HG03095 (cell line): Measurements from ENCODE around the gene SMURF2.
"Not testable (repeated sequence)": the region's sequence is repeated elsewhere in the genome, so short reads cannot be mapped to it uniquely, and the experiment has no call there.

ENCODE experiments used
- ATAC-seq: cut with Tn5 transposase; IDR thresholded peaks from one replicate; pipeline ENCODE4 v1.9.1; 2021; ENCODE audit warnings: moderate library complexity; ENCODE audit not compliant: unreplicated experiment

The SMURF2 gene

DNA sequence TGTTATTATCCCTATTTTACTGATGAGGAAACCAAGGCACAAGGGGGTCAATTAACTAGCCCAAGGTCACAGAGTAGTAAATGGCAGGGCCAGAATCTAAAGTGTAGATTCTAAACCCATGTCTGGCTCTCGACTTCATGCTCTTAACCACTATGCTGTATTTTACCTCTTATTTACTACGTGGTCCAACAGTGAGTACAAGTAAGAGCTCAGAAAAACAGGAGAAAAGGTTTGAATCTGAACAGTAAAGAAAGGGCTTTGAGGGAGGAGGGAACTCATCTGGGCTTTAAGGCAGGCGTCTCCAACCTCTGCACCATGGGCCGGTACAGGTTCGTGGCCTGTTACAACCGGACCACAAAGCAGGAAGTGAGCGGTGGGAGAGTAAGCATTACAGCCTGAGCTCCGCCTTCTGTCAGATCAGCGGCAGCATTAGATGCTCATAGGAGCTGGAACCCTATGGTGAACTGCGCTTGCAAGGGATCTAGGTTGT is 62.9 kb downstream of the SMURF2 start:
- ATAC-seq: peak; percentile 91

DNA sequence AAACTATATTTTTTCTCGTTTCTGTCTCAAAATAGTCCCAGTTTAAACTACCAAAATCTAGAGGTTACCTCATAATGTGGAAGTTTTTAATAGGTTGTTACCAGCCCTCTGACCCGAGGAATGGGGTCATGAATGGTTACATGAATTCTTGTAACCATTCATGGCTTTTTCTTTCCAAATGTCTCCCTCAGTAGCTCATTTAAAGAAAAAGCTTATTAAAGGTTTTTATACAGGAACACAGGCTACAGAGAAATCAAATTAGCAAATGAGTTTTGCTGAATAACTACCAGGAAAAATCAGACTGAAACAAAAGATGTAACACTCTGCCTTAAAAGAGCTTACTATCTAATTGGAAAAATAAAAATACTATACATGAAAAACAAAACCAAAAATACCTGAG is 63.4 kb downstream of the SMURF2 start:
- no peak for ATAC-seq

DNA sequence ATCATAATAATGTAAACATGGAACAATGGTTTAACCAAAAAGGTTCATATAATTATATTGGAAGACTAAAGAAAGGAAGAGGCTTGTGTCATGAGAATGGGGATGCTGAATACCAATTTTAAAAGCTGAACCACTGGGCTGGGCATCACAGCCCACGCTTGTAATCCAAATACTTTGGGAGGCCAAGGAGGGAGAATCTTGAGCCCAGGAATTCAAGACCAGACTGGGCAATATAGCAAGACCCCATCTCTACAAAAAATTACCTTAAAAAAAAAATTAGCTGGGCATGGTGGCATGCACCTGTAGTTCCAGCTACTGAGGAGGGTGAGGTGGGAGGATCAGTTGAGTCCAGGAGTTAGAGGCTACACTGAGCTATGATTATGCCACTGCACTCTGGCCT is 65.1 kb downstream of the SMURF2 start:
- ATAC-seq: no peak

DNA sequence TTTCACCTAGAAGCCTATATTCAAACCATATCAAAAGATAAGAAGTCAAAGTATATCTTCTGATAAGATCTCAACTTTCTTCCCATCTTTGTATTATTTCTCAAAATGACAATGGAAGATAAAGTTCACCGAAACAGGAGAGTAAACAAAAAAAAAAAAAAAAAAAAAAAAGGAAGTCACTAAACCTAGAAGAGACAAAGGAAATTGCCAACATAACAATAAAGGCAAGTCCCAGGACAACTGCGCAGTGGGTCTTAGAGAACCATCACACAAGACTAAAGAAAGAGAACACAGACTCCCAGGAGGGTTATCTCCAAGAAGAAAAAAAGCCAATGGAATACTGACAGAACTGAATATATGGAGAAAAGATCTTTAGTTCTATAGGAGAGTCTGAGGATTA is 65.7 kb downstream of the SMURF2 start:
- no peak for ATAC-seq

DNA sequence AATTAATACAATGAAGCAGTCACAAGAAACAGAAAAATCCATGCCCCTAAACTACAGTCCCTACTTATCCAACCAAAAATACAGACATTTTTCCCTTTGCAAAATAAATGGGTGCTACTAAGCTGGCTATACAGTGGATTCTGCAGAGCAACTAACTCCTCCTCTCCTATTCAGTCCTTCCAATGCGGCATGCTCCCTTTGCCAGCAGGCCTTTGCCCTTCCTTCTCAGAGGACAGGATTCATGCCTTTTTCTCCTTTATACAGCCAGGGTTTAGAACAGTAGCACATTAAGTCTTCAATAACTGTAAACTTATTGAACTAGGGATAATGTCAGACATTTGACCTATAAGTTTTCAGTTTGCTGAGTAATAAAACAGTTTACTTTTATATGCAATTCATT is 70.2 kb downstream of the SMURF2 start:
- ATAC-seq: no peak

DNA sequence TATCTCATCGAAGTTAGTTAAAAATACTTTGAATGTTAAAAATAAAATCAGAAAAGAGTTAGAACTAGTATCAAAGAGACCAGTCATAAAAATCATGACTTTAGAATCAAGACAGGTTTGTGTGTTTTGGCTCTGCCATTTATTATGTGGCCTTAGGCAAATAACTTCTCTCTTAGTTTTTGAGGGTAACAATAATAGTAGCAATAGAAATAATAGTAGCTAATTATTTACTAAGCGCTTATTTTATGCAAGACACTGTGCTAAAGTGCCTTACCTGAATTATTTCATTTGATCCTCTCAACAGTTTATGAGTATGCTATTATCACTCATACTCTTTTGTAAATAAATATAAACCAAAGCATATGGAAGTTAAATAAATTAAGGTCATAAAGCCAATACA is 77.0 kb downstream of the SMURF2 start:
- ATAC-seq: no peak

DNA sequence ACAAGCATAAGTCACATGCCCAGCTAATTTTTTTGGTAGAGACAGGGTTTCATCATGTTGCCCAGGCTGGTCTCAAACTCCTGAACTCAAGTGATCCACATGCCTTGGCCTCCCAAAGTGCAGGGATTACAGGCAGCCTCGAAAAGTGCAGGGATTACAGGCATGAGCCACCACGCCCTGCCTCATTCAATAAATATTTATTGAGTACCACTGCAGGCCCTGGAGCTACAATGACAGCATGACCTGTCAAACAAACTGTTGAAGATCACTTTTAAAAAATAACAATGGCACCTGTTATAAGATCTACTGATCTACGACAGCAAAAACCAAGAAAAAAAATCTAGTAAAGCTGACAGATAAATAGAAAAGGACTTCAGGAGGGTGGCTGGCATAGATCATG is 79.1 kb downstream of the SMURF2 start:
- no peak for ATAC-seq

DNA sequence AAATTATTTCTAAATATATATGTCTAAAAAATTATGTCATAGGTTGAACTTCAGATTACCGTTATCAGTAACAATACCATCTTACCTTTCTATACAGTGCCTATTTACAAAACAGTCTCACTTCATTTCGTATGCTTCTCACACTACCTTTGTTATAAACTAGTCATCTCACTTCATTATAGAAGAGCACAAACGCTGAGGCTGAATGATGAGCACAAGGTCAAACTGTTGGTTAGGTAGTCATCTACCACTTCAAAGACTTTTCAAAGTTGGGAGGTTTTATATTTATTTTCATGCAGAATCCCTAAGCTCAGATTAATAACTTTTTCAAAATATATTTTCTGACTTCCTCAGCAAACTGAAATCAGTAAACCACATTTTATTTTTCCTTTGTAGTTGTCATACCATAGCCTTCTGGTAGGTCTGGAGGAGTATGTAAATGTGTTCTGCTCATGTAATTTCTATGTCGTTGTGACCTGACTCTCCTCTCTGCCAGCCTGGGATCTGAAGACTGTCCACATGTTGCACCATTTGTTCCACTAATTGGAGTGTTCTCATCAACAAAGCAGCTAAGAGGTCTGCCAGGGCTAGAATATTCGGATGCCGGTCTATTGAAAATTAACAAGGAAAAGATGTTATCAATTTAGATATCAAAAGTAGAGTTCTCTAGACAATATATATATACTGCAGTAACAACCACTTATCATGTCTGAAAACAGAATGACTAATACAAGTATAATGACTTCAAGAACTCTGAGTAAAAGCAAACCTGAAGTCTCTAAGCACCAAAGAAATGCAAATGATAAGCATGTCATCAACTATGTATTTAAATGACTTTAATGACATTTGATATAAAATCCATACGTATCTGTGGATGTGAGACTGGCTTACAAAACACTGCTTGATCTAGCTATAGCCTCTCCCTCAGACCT is 81.5 kb downstream of the SMURF2 start:
- ATAC-seq: no peak

DNA sequence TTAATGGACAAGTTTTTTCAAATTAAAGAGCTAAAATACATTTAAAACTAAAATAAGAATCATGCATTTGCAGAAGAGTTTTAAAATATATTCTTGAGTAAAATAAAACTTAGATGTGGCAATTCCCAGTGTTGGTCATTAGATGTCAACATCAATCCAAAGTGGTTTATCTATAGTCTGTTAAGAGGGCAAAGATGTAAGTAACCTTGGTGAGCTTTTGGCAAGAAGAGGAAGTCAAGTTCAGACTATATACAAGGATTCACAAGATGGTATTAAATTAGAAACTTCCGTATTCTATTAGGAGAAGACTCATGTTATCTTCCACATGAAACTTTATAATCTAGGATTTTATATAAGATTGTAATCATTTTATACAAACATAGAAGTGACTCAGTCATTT is 82.2 kb downstream of the SMURF2 start:
- no peak for ATAC-seq

DNA sequence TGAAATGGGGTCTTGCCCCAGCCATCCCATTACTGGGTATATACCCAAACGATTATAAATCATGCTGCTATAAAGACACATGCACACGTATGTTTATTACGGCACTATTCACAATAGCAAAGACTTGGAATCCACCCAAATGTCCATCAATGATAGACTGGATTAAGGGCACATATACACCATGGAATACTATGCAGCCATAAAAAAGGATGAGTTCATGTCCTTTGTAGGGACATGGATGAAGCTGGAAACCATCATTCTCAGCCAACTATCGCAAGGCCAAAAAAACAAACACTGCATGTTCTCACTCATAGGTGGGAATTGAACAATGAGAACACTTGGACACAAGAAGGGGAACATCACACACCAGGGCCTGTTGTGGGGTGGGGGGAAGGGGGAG is 85.1 kb downstream of the SMURF2 start:
- not testable (repeated sequence) for ATAC-seq

DNA sequence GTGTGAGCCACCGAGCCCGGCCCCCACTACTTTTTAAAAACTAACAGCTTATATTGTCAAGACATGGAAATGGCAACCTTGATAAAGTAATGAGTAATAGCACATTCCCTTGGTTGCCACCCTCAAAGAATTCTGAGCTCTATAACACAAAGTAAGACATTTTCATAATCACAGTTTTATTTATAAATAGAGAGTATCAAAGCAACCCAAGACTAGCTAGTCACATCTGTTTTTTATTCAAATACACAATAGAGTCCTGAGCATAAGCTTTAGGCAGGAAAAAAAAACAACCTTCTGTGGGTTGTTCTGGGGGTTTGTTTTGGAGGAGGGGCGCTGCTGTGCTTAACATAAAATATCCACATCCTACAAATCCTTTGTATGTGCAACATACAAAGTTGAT is 86.7 kb downstream of the SMURF2 start:
- no peak for ATAC-seq

DNA sequence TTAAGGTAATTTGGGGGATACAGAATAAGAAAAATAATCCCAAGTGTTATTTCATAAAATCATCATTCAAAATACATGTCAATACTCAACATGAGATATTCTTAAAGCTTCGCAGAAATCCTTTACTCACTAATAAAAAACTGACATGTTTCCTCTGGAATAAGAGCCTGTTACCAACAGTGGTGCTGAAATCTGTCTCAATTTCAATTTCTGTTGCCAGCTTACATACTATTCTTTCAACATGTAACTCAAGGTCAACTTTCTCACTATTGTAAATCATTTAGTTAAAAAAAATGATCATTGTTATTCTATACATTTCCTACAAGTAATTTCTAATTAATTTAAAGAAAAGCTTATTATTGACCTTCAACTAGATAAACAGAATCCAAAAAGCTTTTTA is 87.5 kb downstream of the SMURF2 start:
- ATAC-seq: no peak

DNA sequence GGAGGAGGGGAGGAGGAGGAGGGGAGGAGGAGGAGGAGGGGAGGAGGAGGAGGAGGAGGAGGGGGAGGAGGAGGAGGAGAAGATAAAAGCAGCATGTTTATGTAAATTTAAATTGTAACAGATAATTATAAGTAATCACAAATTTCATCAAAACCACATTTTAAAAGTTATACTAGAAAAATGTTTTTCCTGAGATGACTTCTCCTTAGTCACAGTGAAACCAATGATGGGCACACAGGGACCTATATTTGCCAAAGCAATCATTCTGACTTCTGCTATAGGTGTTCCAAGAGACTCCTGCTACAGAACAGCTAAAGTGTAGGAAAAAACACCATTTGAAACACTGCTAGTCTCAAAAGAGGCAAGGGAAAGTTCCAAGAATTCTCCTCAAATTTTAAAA is 88.9 kb downstream of the SMURF2 start:
- no peak for ATAC-seq

DNA sequence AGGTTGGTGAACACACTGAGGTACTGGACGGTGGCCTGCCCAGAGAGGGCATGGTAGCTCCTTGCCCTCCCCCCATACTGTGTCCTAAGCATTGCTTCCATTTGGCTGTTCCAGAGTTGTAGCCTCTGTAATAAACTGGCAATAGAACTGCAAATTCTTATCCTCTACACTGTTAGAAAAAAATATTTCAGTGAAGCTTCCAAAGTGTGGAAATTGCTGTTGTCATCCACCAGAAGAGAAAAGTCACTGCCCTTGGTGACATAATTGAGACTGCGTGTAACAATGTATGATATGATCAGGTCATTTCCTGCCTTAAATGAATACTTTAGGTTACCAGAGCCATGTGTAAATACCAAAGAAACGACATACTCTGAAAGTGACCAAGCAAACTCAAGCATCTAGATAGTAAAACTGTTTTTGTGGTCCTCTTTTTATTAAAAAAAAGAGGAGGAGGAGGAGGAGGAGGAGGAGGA is 89.4 kb downstream of the SMURF2 start:
- no peak for ATAC-seq

DNA sequence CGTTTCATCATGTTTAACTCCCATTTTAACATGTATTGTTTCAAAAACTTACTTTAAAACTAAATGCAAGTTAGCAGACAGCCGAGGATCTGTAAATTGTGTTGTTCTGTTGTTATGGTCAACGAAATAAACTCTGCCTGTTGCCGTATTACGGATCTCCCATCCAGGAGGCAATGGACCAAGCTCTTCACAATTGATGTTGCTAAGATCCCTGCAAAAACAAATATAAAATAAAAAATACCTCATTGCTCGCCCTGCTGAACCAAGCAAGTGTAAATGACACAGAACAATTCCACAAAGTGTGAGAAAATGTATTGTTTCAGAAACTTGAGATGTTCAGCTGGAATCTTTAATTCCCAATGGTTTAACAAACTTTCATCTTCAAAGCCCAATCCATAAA is 90.4 kb downstream of the SMURF2 start:
- no peak for ATAC-seq

DNA sequence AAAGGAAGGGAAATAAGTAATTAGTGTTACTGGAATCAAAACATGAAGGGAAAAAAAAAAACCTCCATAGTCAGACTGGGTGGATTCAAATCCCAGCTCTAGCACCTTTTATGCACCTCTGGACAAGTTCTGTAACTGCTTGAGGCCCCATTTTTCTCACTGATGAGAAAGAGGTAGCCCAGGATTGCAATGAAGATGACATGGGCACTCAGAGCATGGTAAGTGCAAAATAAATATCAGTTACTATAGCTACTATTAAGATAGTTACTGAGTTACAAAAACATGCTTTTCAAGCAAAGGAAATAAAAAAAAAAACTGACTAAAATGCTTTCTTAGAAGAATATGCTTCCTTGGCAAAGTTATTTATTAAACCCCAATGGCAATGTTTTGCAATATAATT is 96.5 kb downstream of the SMURF2 start:
- ATAC-seq: no peak

DNA sequence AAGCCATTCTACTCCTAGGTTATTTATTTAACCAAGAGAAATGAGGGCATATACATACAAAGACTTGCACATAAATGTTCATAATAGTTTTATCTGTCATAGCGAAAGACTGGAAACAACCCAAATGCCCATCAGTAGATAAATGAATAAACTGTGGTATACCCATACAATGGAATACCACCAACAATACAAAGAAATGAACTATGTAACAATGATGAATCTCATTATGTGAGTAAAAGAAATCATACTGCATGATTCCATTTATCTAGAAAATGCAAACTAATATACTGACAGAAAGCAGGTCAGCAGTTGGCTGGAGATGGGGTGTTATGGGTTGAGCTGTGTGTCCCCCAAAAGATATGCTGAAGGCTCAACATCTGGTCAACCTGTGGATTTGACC is 98.0 kb downstream of the SMURF2 start:
- ATAC-seq: no peak

DNA sequence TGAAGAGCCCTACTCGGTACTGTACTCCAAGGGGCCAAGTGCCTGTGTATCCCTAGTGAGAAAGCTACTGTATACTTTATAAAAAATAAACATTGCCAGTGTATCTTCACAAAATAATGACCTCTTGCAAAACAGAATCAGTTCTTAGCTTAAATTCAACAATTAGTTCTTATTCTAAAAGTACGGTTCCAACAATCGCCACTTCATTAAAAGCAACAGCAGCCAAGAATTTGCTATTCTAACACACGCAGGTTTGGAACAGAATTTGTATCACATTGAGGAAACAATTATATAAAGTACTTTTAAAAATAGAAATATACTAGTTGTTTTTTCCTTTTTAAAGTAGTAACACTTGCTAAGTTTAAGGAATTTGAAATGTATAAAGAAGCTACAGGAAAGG is 106.8 kb downstream of the SMURF2 start:
- ATAC-seq: no peak

DNA sequence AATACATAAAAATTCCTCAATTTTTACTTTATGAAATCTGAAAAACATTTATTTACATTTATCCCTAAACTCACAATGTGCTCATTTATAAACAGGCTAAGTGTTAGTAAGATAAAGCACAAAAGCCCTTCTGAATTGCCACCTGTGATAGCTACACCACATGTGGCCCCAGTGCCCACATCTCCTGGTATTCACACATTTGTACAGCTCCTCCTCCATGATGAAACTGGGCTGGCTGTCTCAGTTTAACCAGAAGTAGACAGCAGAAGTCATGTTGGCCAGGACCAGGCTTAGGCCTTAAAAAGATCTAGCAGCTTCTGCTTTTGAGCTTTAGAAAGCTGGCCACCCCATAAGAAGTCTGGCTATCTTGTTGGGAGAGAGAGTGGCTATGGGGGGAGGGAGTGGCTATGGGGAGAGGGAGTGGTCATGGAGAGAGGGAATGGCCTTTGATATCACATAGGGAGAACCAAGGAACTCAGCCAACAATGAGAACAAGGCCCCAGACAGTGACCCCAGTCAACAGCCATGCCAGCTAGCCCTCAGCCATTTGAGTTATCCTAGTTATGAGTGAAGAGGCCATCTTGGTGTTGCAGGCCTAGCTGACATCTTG is 108.0 kb downstream of the SMURF2 start:
- ATAC-seq: no peak

DNA sequence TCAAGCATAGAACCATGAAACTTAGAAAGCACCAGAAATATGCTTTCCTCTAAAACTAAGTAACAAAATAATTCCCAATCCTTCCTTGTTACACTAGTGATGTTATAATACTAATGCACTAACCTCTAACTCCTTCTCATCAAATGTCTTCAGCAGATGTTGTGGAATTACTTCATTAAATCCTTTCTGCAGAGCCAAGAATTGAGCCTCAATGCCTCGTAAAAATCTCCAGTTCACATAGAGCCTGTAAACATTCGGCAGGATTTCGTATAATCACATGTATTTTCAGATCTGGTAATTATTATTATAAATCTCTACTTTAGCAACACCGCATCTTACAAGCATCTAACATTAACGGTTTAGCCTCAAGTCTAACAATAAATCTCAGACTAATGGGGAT is 110.6 kb downstream of the SMURF2 start:
- ATAC-seq: no peak

DNA sequence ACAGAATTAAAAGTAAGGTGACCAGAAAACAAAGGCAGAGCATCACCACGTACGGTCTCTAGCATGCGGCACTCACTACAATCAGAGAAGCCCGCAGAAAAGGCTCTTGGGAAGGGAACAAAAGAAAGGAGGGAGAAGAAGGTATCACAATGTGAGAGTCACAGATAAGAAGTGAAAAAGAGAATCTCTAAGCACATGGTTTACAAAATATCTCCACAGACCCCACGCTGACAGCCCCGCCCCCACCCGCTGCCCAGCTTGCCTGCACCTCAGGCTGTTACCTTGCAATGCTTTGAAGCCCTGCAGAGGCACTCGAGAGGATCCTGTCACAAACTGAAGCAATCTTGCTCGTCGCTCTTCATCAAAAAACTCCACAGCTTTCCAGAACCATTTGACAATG is 114.8 kb downstream of the SMURF2 start:
- ATAC-seq: no peak

DNA sequence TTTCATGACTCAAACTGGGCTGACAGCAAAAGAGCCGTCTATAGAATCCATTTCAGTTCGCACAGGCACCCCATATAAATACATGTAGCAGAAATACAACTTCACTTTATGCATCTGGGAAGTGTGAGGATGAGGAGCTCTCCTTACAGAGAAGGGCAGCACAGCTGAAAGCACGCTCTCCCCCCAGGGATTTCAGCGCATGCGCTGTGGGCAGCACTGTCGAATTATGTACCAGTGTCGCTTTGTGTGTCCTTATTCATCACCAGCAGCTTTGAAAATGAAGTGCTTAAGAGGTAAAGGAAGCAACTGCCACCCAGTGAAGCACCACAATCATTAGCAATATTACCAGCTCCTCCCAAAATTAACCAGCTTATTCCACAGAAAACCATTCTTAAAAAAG is 115.4 kb downstream of the SMURF2 start:
- no peak for ATAC-seq
